Breast epithelium (tissue), 4 donors: ENCODE measurements around the gene PCDHB6. TPM values are rescaled to one million over a fixed set of nuclear protein-coding genes. Genes with fewer than 3 reads are reported as not detected.
"Not testable (repeated sequence)": the region's sequence is repeated elsewhere in the genome, so short reads cannot be mapped to it uniquely, and the experiment has no call there.

Experiments
- DNase-seq, 2 donors: peaks; one replicate each; pipeline ENCODE4 v3.0.0-alpha.2; 2019; ENCODE audit warnings: low spot score in 2 of 2
- H3K27ac ChIP-seq, 2 donors: fragments of 200-600 bp; sonication (generic) in 1 of 2; one replicate each; pipeline ENCODE4 v1.5.1; 2016 to 2019; ENCODE audit warnings: mild to moderate bottlenecking in 1 of 2
- H3K27me3 ChIP-seq, 2 donors: fragments of 200-600 bp; sonication (generic) in 1 of 2; one replicate each; pipeline versions ENCODE4 v1.5.1 to v1.6.0; 2017 to 2019; ENCODE audit warnings: control low read depth in 1 of 2, mild to moderate bottlenecking in 1 of 2
- H3K36me3 ChIP-seq: fragments of 200-600 bp; one replicate; pipeline ENCODE4 v1.5.1; 2019
- H3K4me1 ChIP-seq, 2 donors: fragments of 200-600 bp; sonication (generic); one replicate each; pipeline ENCODE4 v1.5.1; 2016 to 2019; ENCODE audit warnings: control low read depth in 1 of 2
- H3K4me3 ChIP-seq, 3 donors: fragments of 200-600 bp; sonication (generic); 1 replicate in 2 of 3; 2 replicates in 1 of 3; pipeline ENCODE4 v1.5.1; 2016 to 2019; ENCODE audit warnings: mild to moderate bottlenecking in 3 of 3, moderate library complexity in 2 of 3
- H3K9me3 ChIP-seq, 2 donors: fragments of 200-600 bp; sonication (generic) in 1 of 2; one replicate each; pipeline ENCODE4 v1.5.1; 2016 to 2019; ENCODE audit warnings: control low read depth in 1 of 2
- POLR2A ChIP-seq: fragments of 450-650 bp; IDR thresholded peaks from one replicate; pipeline ENCODE4 v1.6.1; 2016; ENCODE audit warnings: antibody characterized with exemption, mild to moderate bottlenecking, moderate library complexity
- POLR2AphosphoS5 ChIP-seq, 3 donors: sonication (generic); formaldehyde crosslinking; IDR thresholded peaks; one replicate each; pipeline ENCODE4 v1.6.1; 2017; ENCODE audit warnings: antibody characterized with exemption in 3 of 3
- intact Hi-C: fragments of 100-400 bp; cut with DNase I; formaldehyde crosslinking; loops from one replicate; pipeline ENCODE4 v1.15.1; 2023; ENCODE audit warnings: low total_unique reads
- total RNA-seq, 3 donors: library from RNA; depleted of rRNA; stranded (reverse); fragments of >200 nt; gene quantifications; one replicate each; pipeline ENCODE4 v1.1.0, GENCODE V29; 2016
- TF ChIP-seq, protein P1 (sequence below), 3 donors: fragments of 450-650 bp; IDR thresholded peaks; one replicate each; pipeline ENCODE4 v1.5.1; 2016 to 2017; ENCODE audit warnings: antibody characterized with exemption in 3 of 3, mild to moderate bottlenecking in 3 of 3, moderate library complexity in 3 of 3

The PCDHB6 gene
- total RNA-seq, 3 donors from 2014 or later: 1.4 to 3.6 (median 2.2) TPM

DNA sequence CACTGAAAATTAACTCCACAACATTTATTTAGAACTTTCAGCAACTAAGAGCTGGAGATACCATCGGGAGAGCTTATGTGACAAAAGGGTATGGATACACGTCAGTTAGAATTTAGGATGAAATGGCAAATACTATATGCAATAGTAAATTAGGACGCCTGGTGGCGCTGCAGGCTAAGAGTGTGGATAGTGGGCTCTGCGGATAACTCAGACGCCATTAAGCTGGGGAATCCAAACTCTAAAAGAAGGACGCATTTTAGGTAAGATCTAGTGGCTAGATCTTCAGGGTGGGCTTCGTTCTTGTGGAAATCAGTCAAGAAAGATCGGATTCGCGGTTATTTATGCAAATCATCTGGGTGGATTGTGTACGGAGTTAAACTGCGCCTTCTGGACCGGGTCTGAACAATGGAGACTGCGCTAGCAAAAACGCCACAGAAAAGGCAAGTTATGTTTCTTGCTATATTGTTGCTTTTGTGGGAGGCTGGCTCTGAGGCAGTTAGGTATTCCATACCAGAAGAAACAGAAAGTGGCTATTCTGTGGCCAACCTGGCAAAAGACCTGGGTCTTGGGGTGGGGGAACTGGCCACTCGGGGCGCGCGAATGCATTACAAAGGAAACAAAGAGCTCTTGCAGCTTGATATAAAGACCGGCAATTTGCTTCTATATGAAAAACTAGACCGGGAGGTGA, 14.7 kb upstream of the PCDHB6 start, which contains the start of gene PCDHB5:
Gene PCDHB5, plus strand, starts transcription at position 177 of the 688 bp plus-strand sequence. Its CDS starts 229 bp downstream, at position 406.
- Histone ChIP-seq H3K36me3 (no peaks in the 10 kb centered on the region), H3K4me1 (no peaks in the 10 kb centered on the region), H3K27ac (no peak within 1 kb of the TSS), H3K27me3 (no peaks in the 10 kb centered on the region), H3K9me3 (peaks cover 53 to 87% of the 10 kb centered on the region in 2 donors), H3K4me3 (peak within 1 kb of the TSS; percentile 29 to 56 (median 41))
- no peak for DNase-seq
- intact Hi-C loops: no loop called here
- TF ChIP-seq POLR2A (no peak), POLR2AphosphoS5 (IDR thresholded peaks at IDR 0.05) (no peak)
- TF ChIP-seq, protein P1, sequence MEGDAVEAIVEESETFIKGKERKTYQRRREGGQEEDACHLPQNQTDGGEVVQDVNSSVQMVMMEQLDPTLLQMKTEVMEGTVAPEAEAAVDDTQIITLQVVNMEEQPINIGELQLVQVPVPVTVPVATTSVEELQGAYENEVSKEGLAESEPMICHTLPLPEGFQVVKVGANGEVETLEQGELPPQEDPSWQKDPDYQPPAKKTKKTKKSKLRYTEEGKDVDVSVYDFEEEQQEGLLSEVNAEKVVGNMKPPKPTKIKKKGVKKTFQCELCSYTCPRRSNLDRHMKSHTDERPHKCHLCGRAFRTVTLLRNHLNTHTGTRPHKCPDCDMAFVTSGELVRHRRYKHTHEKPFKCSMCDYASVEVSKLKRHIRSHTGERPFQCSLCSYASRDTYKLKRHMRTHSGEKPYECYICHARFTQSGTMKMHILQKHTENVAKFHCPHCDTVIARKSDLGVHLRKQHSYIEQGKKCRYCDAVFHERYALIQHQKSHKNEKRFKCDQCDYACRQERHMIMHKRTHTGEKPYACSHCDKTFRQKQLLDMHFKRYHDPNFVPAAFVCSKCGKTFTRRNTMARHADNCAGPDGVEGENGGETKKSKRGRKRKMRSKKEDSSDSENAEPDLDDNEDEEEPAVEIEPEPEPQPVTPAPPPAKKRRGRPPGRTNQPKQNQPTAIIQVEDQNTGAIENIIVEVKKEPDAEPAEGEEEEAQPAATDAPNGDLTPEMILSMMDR (IDR thresholded peaks at IDR 0.05): peak in 1 of 3 donors; percentile 22

DNA sequence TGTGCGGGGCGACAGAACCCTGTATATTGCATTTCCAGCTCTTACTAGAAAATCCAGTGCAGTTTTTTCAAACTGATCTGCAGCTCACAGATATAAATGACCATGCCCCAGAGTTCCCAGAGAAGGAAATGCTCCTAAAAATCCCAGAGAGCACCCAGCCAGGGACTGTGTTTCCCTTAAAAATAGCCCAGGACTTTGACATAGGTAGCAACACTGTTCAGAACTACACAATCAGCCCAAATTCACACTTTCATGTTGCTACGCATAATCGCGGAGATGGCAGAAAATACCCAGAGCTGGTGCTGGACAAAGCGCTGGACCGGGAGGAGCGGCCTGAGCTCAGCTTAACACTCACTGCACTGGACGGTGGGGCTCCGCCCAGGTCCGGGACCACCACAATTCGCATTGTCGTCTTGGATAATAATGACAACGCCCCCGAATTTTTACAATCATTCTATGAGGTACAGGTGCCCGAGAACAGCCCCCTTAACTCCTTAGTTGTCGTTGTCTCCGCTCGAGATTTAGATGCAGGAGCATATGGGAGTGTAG, 14.1 kb upstream of the PCDHB6 start:
- intact Hi-C loops: no loop called here
- DNase-seq: no peak
- Histone ChIP-seq H3K27ac (no peak overlapping the region), H3K9me3 (peaks cover 53 to 86% of the 10 kb centered on the region in 2 donors), H3K36me3 (no peaks in the 10 kb centered on the region), H3K4me1 (no peaks in the 10 kb centered on the region), H3K4me3 (peak overlapping the region; percentile 29 to 56 (median 41)), H3K27me3 (no peaks in the 10 kb centered on the region)
- no peak for TF ChIP-seq POLR2A
- TF ChIP-seq, protein P1 (IDR thresholded peaks at IDR 0.05): no peak
- no peak for TF ChIP-seq POLR2AphosphoS5 (IDR thresholded peaks at IDR 0.05)

DNA sequence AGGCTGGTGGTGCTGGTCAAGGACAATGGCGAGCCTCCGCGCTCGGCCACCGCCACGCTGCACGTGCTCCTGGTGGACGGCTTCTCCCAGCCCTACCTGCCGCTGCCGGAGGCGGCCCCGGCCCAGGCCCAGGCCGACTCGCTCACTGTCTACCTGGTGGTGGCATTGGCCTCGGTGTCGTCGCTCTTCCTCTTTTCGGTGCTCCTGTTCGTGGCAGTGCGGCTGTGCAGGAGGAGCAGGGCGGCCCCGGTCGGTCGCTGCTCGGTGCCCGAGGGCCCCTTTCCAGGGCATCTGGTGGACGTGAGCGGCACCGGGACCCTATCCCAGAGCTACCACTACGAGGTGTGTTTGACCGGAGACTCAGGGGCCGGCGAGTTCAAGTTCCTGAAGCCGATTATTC, 12.5 kb upstream of the PCDHB6 start:
- DNase-seq, H3K36me3 ChIP-seq, H3K4me3 ChIP-seq, H3K27me3 ChIP-seq, H3K4me1 ChIP-seq, intact Hi-C loops, H3K27ac ChIP-seq: not testable (repeated sequence)
- peaks cover 58 to 98% of the 10 kb centered on the region in 2 donors for H3K9me3 ChIP-seq

DNA sequence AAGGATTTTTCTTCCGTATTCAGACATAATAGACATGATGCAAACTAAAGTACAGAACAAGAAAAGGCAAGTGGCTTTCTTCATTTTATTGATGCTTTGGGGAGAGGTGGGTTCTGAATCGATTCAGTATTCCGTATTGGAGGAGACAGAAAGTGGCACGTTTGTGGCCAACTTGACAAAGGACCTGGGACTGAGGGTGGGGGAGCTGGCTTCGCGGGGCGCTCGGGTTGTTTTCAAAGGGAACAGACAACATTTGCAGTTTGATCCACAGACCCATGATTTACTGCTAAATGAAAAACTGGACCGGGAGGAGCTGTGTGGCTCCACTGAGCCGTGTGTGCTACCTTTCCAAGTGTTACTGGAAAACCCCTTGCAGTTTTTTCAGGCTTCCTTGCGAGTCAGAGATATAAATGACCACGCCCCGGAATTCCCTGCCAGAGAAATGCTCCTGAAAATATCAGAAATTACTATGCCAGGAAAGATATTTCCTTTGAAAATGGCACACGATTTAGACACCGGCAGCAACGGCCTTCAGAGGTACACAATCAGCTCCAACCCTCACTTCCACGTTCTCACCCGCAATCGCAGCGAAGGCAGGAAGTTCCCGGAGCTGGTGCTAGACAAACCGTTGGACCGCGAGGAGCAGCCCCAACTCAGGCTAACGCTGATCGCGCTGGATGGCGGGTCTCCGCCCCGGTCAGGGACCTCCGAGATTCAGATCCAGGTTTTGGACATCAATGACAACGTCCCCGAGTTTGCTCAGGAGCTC, 551 bp downstream of the PCDHB6 start:
- no peak overlapping the region for H3K27ac ChIP-seq
- H3K4me3 ChIP-seq: peak overlapping the region in 2 of 3 donors; percentile 7 to 51
- H3K27me3 ChIP-seq: no peaks in the 10 kb centered on the region
- no peaks in the 10 kb centered on the region for H3K4me1 ChIP-seq
- peaks cover 49 to 99% of the 10 kb centered on the region in 2 donors for H3K9me3 ChIP-seq
- no peak for DNase-seq
- TF ChIP-seq, protein P1 (IDR thresholded peaks at IDR 0.05): no peak
- no peak for TF ChIP-seq POLR2AphosphoS5 (IDR thresholded peaks at IDR 0.05)
- TF ChIP-seq POLR2A: no peak
- intact Hi-C loops: no loop called here
- no peaks in the 10 kb centered on the region for H3K36me3 ChIP-seq

DNA sequence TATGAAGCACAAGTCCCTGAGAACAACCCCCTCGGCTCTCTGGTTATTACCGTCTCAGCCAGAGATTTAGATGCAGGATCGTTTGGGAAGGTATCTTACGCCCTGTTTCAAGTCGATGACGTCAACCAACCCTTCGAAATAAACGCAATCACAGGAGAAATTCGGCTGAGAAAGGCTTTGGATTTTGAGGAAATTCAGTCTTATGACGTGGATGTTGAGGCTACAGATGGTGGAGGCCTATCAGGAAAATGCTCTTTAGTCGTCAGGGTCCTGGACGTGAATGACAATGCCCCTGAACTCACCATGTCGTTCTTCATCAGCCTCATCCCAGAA, 1.1 kb downstream of the PCDHB6 start:
- no peaks in the 10 kb centered on the region for H3K27me3 ChIP-seq
- no peak overlapping the region for H3K27ac ChIP-seq
- peak overlapping the region in 1 of 3 donors; percentile 51 for H3K4me3 ChIP-seq
- TF ChIP-seq, protein P1 (IDR thresholded peaks at IDR 0.05): no peak
- TF ChIP-seq POLR2AphosphoS5 (IDR thresholded peaks at IDR 0.05) (no peak), POLR2A (no peak)
- H3K9me3 ChIP-seq: peaks cover 51 to 99% of the 10 kb centered on the region in 2 donors
- no peaks in the 10 kb centered on the region for H3K36me3 ChIP-seq
- intact Hi-C loops: no loop called here
- no peaks in the 10 kb centered on the region for H3K4me1 ChIP-seq
- DNase-seq: no peak

DNA sequence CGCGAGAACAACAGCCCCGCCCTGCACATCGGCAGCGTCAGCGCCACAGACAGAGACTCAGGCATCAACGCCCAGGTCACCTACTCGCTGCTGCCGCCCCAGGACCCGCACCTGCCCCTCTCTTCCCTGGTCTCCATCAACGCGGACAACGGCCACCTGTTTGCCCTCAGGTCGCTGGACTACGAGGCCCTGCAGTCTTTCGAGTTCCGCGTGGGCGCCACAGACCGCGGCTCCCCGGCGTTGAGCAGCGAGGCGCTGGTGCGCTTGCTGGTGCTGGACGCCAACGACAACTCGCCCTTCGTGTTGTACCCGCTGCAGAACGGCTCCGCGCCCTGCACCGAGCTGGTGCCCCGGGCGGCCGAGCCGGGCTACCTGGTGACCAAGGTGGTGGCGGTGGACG, 1.8 kb downstream of the PCDHB6 start:
- DNase-seq, H3K27ac ChIP-seq, H3K36me3 ChIP-seq, H3K4me1 ChIP-seq, H3K4me3 ChIP-seq, intact Hi-C loops, H3K27me3 ChIP-seq: not testable (repeated sequence)
- H3K9me3 ChIP-seq: peaks cover 58 to 99% of the 10 kb centered on the region in 2 donors

DNA sequence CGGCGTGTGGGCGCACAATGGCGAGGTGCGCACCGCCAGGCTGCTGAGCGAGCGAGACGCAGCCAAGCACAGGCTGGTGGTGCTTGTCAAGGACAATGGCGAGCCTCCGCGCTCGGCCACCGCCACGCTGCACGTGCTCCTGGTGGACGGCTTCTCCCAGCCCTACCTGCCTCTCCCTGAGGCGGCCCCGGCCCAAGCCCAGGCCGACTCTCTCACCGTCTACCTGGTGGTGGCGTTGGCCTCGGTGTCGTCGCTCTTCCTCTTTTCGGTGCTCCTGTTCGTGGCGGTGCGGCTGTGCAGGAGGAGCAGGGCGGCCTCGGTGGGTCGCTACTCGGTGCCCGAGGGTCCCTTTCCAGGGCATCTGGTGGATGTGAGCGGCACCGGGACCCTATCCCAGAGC, 2.2 kb downstream of the PCDHB6 start:
- H3K36me3 ChIP-seq, H3K4me1 ChIP-seq, H3K27ac ChIP-seq, H3K27me3 ChIP-seq, H3K4me3 ChIP-seq, intact Hi-C loops, DNase-seq: not testable (repeated sequence)
- peaks cover 63 to 99% of the 10 kb centered on the region in 2 donors for H3K9me3 ChIP-seq
